GM13977 (cell line): ENCODE data around the gene UTP4.

ENCODE experiments used
- DNase-seq: peaks from one replicate; pipeline ENCODE4 v3.0.0; 2012; ENCODE audit warnings: low spot score
- in situ Hi-C: fragments of 300-500 bp; cut with MboI; formaldehyde crosslinking; loops from one replicate; pipeline ENCODE4 v1.12.0; 2022; ENCODE audit warnings: low sequenced_read_pairs, low pct_unique_long_range_greater_than_20kb, mixed read lengths, inconsistent platforms; ENCODE audit not compliant: unreplicated experiment
- TF ChIP-seq, protein P1 (sequence below): IDR thresholded peaks from 2 replicates; pipeline ENCODE4 v1.5.1; 2012; ENCODE audit warnings: mild to moderate bottlenecking, control low read depth; ENCODE audit not compliant: insufficient read depth; ENCODE audit errors: extremely low read depth, missing control alignments

UTP4 gene

DNA sequence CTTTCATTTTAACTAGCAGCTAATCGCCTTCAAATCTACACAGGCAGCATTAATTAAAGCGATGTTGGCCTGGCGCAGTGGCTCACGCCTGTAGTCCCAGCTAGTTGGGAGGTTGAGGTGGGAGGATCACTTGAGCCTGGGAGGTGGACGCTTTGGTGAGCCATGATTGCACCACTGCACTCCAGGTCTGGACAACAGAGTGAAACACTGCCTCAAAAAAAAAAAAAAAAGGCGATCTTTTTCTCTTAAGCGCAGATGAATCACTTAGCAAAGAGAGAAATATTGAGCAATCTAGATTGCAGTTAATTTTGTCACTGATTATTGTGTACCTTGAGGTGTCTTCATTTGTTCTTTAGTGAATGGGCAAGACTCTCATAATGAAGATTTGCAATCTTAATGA lies 66.9 kb downstream of the UTP4 start:
- in situ Hi-C loops = no loop called here
- TF ChIP-seq, protein P1, sequence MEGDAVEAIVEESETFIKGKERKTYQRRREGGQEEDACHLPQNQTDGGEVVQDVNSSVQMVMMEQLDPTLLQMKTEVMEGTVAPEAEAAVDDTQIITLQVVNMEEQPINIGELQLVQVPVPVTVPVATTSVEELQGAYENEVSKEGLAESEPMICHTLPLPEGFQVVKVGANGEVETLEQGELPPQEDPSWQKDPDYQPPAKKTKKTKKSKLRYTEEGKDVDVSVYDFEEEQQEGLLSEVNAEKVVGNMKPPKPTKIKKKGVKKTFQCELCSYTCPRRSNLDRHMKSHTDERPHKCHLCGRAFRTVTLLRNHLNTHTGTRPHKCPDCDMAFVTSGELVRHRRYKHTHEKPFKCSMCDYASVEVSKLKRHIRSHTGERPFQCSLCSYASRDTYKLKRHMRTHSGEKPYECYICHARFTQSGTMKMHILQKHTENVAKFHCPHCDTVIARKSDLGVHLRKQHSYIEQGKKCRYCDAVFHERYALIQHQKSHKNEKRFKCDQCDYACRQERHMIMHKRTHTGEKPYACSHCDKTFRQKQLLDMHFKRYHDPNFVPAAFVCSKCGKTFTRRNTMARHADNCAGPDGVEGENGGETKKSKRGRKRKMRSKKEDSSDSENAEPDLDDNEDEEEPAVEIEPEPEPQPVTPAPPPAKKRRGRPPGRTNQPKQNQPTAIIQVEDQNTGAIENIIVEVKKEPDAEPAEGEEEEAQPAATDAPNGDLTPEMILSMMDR = no peak

DNA sequence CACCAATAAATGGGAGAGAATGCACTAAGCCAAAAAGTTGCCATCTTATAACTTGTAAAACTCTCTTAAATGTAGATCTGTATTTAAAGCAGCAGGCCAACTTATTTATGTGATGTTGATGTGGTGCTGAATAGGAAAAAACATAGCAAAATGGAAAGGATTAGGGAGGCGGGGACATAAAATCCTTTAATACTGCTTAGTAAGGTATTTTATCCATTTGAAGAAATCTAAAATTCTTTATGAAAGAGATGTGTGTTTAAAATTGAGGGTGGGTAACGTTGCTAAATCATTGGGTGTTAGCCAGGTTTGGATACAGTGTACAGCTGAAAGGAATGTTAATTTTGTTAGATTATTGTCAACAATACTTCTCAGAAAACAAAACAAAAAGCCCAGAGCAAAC lies 68.8 kb downstream of the UTP4 start:
- no peak for DNase-seq
- TF ChIP-seq, protein P1 = no peak
- in situ Hi-C loops = no loop called here

More for the DNA sequence above, 66.9 kb downstream of the UTP4 start:
- no peak for DNase-seq

DNA sequence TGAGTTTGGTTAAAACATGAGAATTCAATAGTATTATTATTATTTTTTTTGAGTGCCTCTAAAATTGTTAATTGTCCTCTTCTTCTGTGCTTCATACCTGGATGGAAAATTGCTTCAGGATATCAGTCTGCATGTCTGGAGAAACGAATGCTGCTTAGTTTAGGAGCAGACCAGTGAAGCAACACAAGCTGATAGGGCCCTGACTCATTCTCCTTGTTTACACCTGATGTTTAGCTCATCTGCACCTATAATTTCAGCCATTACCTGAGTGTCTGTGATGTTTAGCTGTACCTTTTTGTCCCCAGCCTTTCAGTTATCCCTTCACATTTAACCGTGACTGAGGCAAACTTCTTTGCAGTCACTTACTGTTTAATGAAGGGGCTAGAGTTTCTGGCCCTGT lies 69.3 kb downstream of the UTP4 start:
- no peak for DNase-seq
- TF ChIP-seq, protein P1 = no peak
- in situ Hi-C loops = no loop called here

DNA sequence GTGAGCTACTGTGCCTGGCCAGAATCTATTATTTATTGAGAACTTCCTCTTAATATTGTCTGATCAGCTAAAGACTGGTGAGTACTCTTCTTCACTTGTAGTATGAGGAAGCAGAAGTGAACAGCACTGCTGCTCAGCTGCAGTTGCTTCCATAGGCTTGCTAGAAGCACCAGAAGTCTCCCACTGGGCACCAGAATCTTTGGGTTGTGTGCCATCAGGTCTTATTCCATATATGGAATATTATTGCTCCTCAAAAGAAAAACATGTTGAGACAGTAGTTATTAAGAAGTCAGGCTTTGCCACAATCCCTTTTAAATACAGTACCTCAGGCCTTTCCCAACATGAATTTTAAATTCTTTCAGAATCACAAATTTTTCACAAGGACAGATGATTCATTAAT lies 71.7 kb downstream of the UTP4 start:
- TF ChIP-seq, protein P1 = no peak
- DNase-seq = no peak
- in situ Hi-C loops = no loop called here

DNA sequence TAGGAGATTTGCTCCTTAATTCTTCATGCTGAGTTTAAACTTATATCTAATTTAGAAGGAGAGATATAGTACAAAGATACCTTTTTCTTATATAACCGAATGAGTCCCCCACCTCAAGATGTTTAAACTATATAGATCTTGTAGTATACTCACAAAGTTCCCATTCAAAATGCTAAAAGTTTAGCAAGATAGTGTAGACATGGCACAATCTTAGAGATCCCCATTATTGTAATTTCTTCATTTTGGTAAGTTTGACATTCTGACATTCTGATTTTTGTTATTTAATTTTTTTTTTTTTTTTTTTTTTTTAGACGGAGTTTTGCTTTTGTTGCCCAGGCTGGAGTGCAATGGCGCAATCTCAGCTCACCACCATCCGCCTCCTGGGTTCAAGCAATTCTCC lies 77.3 kb downstream of the UTP4 start:
- TF ChIP-seq, protein P1 = no peak
- in situ Hi-C loops = no loop called here
- DNase-seq = no peak

DNA sequence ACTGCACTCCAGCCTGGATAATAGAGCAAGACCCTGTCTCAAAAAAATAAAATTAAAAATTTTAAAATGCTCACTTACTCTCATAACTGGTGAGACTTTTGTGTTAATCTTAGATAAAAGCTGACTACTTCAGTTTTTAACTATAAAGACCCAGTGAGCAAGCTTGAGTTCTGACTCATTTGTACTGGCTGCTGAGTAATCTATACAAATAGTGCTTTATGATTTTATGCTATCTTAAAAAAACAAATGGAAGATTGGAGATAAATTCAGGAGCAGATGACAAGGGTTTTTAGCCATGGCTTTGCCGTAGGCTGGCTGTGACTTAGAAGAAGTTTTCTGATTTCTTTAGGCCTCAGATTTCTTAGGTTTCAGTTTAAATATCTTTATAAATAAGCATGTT lies 85.0 kb downstream of the UTP4 start:
- TF ChIP-seq, protein P1 = no peak
- in situ Hi-C loops = no loop called here
- DNase-seq = no peak
